Measurements from ENCODE around the gene TENT4B.
A peak's percentile ranks its signal among the peaks of the same experiment; 100 is the strongest.

The TENT4B gene

GRCh38 chr16:50152807-50153595 is at the start of gene TENT4B:
TSS of gene TENT4B (plus strand) at chr16:50153306. CDS start at chr16:50153622, 316 bp downstream.
- peak within 1 kb of the TSS; percentile 86 for H3K4me3 ChIP-seq (ENCODE audit: low read depth, low read length)
- no peak for TF ChIP-seq CTCF (conservative IDR thresholded peaks at IDR 0.05; ENCODE audit: low read depth, low read length)
- DNase-seq (ENCODE audit: low read depth): peak; percentile 88

- TF ChIP-seq CTCF (conservative IDR thresholded peaks at IDR 0.05; ENCODE audit: low read depth, low read length): no peak
- no peak overlapping the region for H3K4me3 ChIP-seq (ENCODE audit: low read depth, low read length)
- DNase-seq (ENCODE audit: low read depth): peak; percentile 85
These were observed 49.3 kb upstream of the TENT4B start for GRCh38 chr16:50103764-50104163.

- TF ChIP-seq CTCF (conservative IDR thresholded peaks at IDR 0.05; ENCODE audit: low read depth, low read length): no peak
- DNase-seq (ENCODE audit: low read depth): no peak
- H3K4me3 ChIP-seq (ENCODE audit: low read depth, low read length): no peak overlapping the region
These were observed 38.6 kb upstream of the TENT4B start for GRCh38 chr16:50114357-50115129.

- H3K4me3 ChIP-seq (ENCODE audit: low read depth, low read length): no peak overlapping the region
- TF ChIP-seq CTCF (conservative IDR thresholded peaks at IDR 0.05; ENCODE audit: low read depth, low read length): no peak
- DNase-seq (ENCODE audit: low read depth): no peak
These were observed 32.4 kb upstream of the TENT4B start for GRCh38 chr16:50120711-50121110.

- no peak overlapping the region for H3K4me3 ChIP-seq (ENCODE audit: low read depth, low read length)
- DNase-seq (ENCODE audit: low read depth): no peak
- no peak for TF ChIP-seq CTCF (conservative IDR thresholded peaks at IDR 0.05; ENCODE audit: low read depth, low read length)
These were observed 31.8 kb upstream of the TENT4B start for GRCh38 chr16:50121278-50121677.

GRCh38 chr16:50121721-50122445 is 31.2 kb upstream of the TENT4B start:
- no peak for DNase-seq (ENCODE audit: low read depth)
- no peak for TF ChIP-seq CTCF (conservative IDR thresholded peaks at IDR 0.05; ENCODE audit: low read depth, low read length)
- no peak overlapping the region for H3K4me3 ChIP-seq (ENCODE audit: low read depth, low read length)

All from choroid plexus epithelial cell (primary cell).